T-cell (primary cell): ENCODE results near the gene DENND4A. TPM values are rescaled to one million over a fixed set of nuclear protein-coding genes. Genes with fewer than 3 reads are reported as not detected.
"Not testable (repeated sequence)": the region's sequence is repeated elsewhere in the genome, so short reads cannot be mapped to it uniquely, and the experiment has no call there.

Experiments
- ATAC-seq, 4 experiments: fragments of 200-7000 bp in 3 of 4; fragments of 150-1000 bp in 1 of 4; cut with Tn5 transposase; replicated peaks in 1 of 4; 1 replicate in 3 of 4; 2 replicates in 1 of 4; pipeline ENCODE4 v1.10.0; 2021; ENCODE audit warnings: moderate library complexity in 3 of 4, mild to moderate bottlenecking in 2 of 4, moderate number of reproducible peaks in 1 of 4
- CTCF ChIA-PET, 2 donors: fragments of 300-600 bp; sonication (Branson Sonifier 250); formaldehyde crosslinking; loops; one replicate each; lab custom pipeline; 2022; ENCODE audit warnings: antibody characterized with exemption in 2 of 2; lab: Charles Lee
- POLR2A ChIA-PET, 2 donors: fragments of 300-600 bp; sonication (Branson Sonifier 250); formaldehyde crosslinking; loops; one replicate each; lab custom pipeline; 2022; ENCODE audit warnings: antibody characterized with exemption in 2 of 2; lab: Charles Lee
- DNase-seq, 35 experiments: peaks; one replicate each; pipeline versions ENCODE4 v3.0.0 to v3.0.0-alpha.2; 2013 to 2023
- H3K27ac ChIP-seq: one replicate; pipeline ENCODE4 v1.5.1; 2013; ENCODE audit warnings: low read length
- H3K27me3 ChIP-seq, 2 experiments: replicated peaks in 1 of 2; 1 replicate in 1 of 2; 2 replicates in 1 of 2; pipeline versions ENCODE4 v1.6.1 to v1.7.0; 2013; ENCODE audit warnings: low read length in 1 of 2, mixed read lengths in 1 of 2; ENCODE audit not compliant: control insufficient read depth in 2 of 2, insufficient read depth in 2 of 2; ENCODE audit errors: extremely low read depth in 1 of 2
- H3K36me3 ChIP-seq, 2 donors: 1 replicate in 1 of 2; 2 replicates in 1 of 2; pipeline versions ENCODE4 v1.6.1 to v1.7.0; 2013; ENCODE audit warnings: low read length in 1 of 2; ENCODE audit not compliant: control insufficient read depth in 2 of 2, insufficient read depth in 1 of 2; ENCODE audit errors: extremely low read depth in 1 of 2
- H3K4me1 ChIP-seq, 2 experiments: 1 replicate in 1 of 2; 2 replicates in 1 of 2; pipeline versions ENCODE4 v1.6.1 to v1.7.0; 2013; ENCODE audit warnings: low read length in 2 of 2, mixed read lengths in 1 of 2; ENCODE audit not compliant: insufficient read depth in 2 of 2, control insufficient read depth in 1 of 2; ENCODE audit errors: extremely low read depth in 1 of 2
- H3K4me3 ChIP-seq, 2 donors: 1 replicate in 1 of 2; 2 replicates in 1 of 2; pipeline versions ENCODE4 v1.5.1 to v1.7.0; 2013; ENCODE audit warnings: mild to moderate bottlenecking in 2 of 2, low read length in 1 of 2, moderate library complexity in 1 of 2; ENCODE audit not compliant: control insufficient read depth in 1 of 2; ENCODE audit errors: extremely low read depth in 1 of 2
- H3K9me3 ChIP-seq: 2 replicates; pipeline ENCODE4 v1.7.0; 2013
- H3K27ac Mint-ChIP-seq, 2 donors: one replicate each; pipeline ENCODE4 v1.8.0; 2020 to 2021; ENCODE audit warnings: mild to moderate bottlenecking in 2 of 2, mixed read lengths in 2 of 2
- H3K27me3 Mint-ChIP-seq, 2 donors: one replicate each; pipeline ENCODE4 v1.8.0; 2021 to 2022; ENCODE audit warnings: mixed read lengths in 2 of 2
- H3K36me3 Mint-ChIP-seq: one replicate; pipeline ENCODE4 v1.8.0; 2021; ENCODE audit warnings: mixed read lengths
- H3K4me1 Mint-ChIP-seq, 3 donors: one replicate each; pipeline ENCODE4 v1.8.0; 2020 to 2022; ENCODE audit warnings: mixed read lengths in 3 of 3, mild to moderate bottlenecking in 1 of 3
- H3K4me3 Mint-ChIP-seq, 3 donors: one replicate each; pipeline ENCODE4 v1.8.0; 2020 to 2022; ENCODE audit warnings: mild to moderate bottlenecking in 3 of 3, mixed read lengths in 3 of 3, moderate library complexity in 3 of 3
- H3K9me3 Mint-ChIP-seq, 3 donors: one replicate each; pipeline ENCODE4 v1.8.0; 2020 to 2022; ENCODE audit warnings: mixed read lengths in 3 of 3
- WGBS: methylation state at CpG from one replicate; pipeline ENCODE4 v1.1.5; 2013; ENCODE audit warnings: missing lambda C conversion rate; ENCODE audit not compliant: insufficient coverage; 5-methylcytosine and 5-hydroxymethylcytosine counted together
- total RNA-seq, 35 experiments: library from RNA in 6 of 35; stranded (reverse) in 6 of 35; fragments of 120-200 nt in 1 of 35; gene quantifications; one replicate each; pipeline versions ENCODE4 v1.2.1 to v1.2.4 and lab custom pipeline; 2013 to 2026

DENND4A gene
- total RNA-seq, 5 donors from 2014 or later (not counting 1 experiment from before 2014, with no cell fraction given): 49.7 to 76.3 (median 57.1) TPM

GRCh38 chr15:65822316-65822715 lies 30.2 kb upstream of the DENND4A start:
- Histone ChIP-seq H3K9me3 (no peaks in the 10 kb centered on the region), H3K36me3 (no peaks in the 10 kb centered on the region), H3K27me3 (no peaks in the 10 kb centered on the region), H3K4me3 (no peak overlapping the region), H3K27ac (no peak overlapping the region), H3K4me1 (peaks cover 28 to 57% of the 10 kb centered on the region in 2 experiments)
- Mint-ChIP-seq H3K4me1 (peaks cover 67 to 72% (median 69%) of the 10 kb centered on the region in 3 donors), H3K4me3 (no peak overlapping the region), H3K9me3 (no peaks in the 10 kb centered on the region), H3K27ac (peak overlapping the region; percentile 61 to 70), H3K36me3 (no peaks in the 10 kb centered on the region), H3K27me3 (no peaks in the 10 kb centered on the region)
- ATAC-seq (no peak), DNase-seq (no peak)
- ChIA-PET CTCF (interaction anchor here in 1 of 2 donors (0.6 to 0.7 kb wide), 2 partner anchors 28 to 121 kb away, joined by 3 to 5 read pairs; no protein-coding TSS in a partner anchor), POLR2A (interaction anchor here (0.6 to 0.9 kb wide), 4 partner anchors 23 to 1257 kb away, joined by 3 to 7 read pairs (median 4); no protein-coding TSS in a partner anchor)
- whole genome bisulfite sequencing: 100% methylated on average over 2 of the region's 3 CpGs

DNA sequence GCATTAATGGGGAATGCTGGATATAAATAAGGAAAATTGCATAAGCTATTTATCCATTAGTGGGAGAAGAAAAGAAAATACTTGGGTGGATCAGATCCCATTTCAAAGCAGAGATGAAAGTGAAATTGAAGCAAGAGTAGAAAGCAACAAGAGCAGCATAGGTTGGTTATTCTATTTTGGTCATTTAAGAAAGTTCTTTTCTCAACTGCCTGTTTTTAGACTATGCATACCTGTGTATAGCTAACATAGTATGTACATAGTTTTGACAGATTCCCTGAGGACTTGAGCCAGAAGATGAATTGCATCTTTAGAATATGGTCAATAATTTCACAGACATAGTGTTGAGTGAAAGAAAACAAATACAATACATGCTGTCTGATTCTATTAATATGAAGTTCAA lies 29.0 kb upstream of the DENND4A start:
- H3K36me3 ChIP-seq: no peaks in the 10 kb centered on the region
- no peaks in the 10 kb centered on the region for H3K9me3 Mint-ChIP-seq
- H3K27me3 ChIP-seq: no peaks in the 10 kb centered on the region
- CTCF ChIA-PET: interaction anchor here in 1 of 2 donors (1.4 to 3.5 kb wide), 3 partner anchors 8 to 48 kb away, joined by 5 to 34 read pairs (median 16); partner anchors contain the start of genes DENND4A and RAB11A
- POLR2A ChIA-PET: interaction anchor here in 1 of 2 donors (0.5 to 0.9 kb wide), 4 partner anchors 10 to 516 kb away, joined by 3 to 5 read pairs (median 3); no protein-coding TSS in a partner anchor
- peaks cover 28 to 57% of the 10 kb centered on the region in 2 experiments for H3K4me1 ChIP-seq
- peak overlapping the region; percentile 96 to 97 for H3K27ac Mint-ChIP-seq
- H3K36me3 Mint-ChIP-seq: no peaks in the 10 kb centered on the region
- peaks cover 65 to 72% (median 66%) of the 10 kb centered on the region in 3 donors for H3K4me1 Mint-ChIP-seq
- ATAC-seq (no peak), DNase-seq (no peak)
- peak overlapping the region; percentile 94 for H3K27ac ChIP-seq
- no peak overlapping the region for H3K4me3 ChIP-seq
- H3K9me3 ChIP-seq: no peaks in the 10 kb centered on the region
- no peaks in the 10 kb centered on the region for H3K27me3 Mint-ChIP-seq
- peak overlapping the region in 1 of 3 donors; percentile 79 for H3K4me3 Mint-ChIP-seq

DNA sequence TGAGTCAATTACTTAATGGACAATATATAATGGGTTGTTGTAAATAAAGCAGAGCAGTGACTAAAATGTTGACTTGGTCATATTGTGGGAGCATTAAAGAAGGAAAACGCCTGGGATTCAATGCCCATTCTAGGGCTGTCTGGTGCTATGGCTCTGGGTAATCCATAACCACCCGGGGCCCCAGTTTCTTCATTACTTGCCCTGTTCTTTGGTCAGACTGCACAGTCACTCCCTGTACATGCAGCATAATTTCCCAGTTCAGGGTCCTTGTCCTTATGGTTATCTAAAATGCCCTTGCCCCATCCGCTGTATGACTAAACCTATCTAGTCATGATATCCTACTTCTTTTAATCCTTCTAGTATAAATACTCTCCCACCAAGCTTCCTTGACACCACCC lies 27.5 kb upstream of the DENND4A start:
- ATAC-seq: peak in 1 of 4 experiments; percentile 7
- no peaks in the 10 kb centered on the region for H3K27me3 Mint-ChIP-seq
- no peaks in the 10 kb centered on the region for H3K27me3 ChIP-seq
- H3K27ac Mint-ChIP-seq: peak overlapping the region; percentile 96 to 97
- WGBS: 88% methylated on average over 3 of the region's 3 CpGs
- H3K4me1 Mint-ChIP-seq: peaks cover 63 to 67% (median 66%) of the 10 kb centered on the region in 3 donors
- DNase-seq: peak in 2 of 35 experiments; percentile 10 to 14
- peaks cover 26 to 57% of the 10 kb centered on the region in 2 experiments for H3K4me1 ChIP-seq
- H3K9me3 ChIP-seq: no peaks in the 10 kb centered on the region
- ChIA-PET POLR2A (interaction anchor here (0.5 to 3.3 kb wide), 6 partner anchors 9 to 598 kb away, joined by 3 to 98 read pairs (median 8); partner anchors contain the start of genes DENND4A (in 2 of the 2) and RAB11A (in 1 of the 2)), CTCF (interaction anchor here (0.5 to 3.5 kb wide), 9 partner anchors 8 to 50 kb away, joined by 3 to 34 read pairs (median 8); partner anchors contain the start of genes DENND4A (in 1 of the 2) and RAB11A (in 1 of the 2))
- peak overlapping the region; percentile 94 for H3K27ac ChIP-seq
- no peaks in the 10 kb centered on the region for H3K36me3 Mint-ChIP-seq
- no peak overlapping the region for H3K4me3 ChIP-seq
- no peaks in the 10 kb centered on the region for H3K9me3 Mint-ChIP-seq
- H3K4me3 Mint-ChIP-seq: peak overlapping the region in 2 of 3 donors; percentile 17 to 79
- H3K36me3 ChIP-seq: no peaks in the 10 kb centered on the region

DNA sequence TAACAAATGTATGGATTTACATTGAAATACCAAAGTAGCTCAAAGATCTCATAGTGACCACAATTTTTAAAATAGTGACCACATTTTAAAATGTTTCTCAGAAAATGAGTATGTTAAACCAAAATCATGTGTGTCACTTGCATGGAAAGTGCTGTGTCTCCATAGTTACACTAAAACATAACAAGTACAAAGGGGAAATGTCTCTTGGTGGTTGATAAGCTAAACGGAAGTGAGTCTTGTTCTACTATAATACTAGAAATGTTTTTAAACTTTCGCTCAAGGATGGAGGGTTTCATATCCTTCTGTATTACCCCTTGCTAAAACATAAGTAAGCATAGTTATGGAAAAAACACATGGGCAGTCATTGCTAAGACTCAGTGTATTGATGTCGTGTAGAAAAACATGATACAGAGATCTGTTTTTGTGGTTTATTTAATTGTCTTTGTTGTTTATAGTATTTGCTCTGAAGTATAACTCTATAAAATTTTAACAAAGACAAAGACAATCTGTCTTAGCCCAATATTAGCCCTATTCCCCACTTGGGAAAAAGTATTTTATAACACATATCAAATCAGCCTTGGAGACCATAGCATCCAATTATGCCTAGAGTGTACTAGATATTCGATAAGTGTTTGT lies 27.0 kb upstream of the DENND4A start:
- peaks cover 26 to 52% of the 10 kb centered on the region in 2 experiments for H3K4me1 ChIP-seq
- no peaks in the 10 kb centered on the region for H3K9me3 ChIP-seq
- peaks cover 58 to 64% (median 61%) of the 10 kb centered on the region in 3 donors for H3K4me1 Mint-ChIP-seq
- 100% methylated on average over 1 of the region's 4 CpGs for WGBS
- no peaks in the 10 kb centered on the region for H3K36me3 Mint-ChIP-seq
- H3K27me3 ChIP-seq: no peaks in the 10 kb centered on the region
- ChIA-PET POLR2A (interaction anchor here (0.6 to 3.3 kb wide), 18 partner anchors 8 to 598 kb away, joined by 3 to 98 read pairs (median 4); partner anchors contain the start of genes DENND4A (in 2 of the 2) and RAB11A (in 1 of the 2)), CTCF (interaction anchor here in 1 of 2 donors (0.6 to 3.5 kb wide), 12 partner anchors 10 to 50 kb away, joined by 3 to 34 read pairs (median 8); partner anchors contain the start of genes DENND4A and RAB11A)
- H3K27ac ChIP-seq: peak overlapping the region; percentile 94
- H3K4me3 ChIP-seq: no peak overlapping the region
- H3K4me3 Mint-ChIP-seq: peak overlapping the region; percentile 62 to 79 (median 63)
- no peaks in the 10 kb centered on the region for H3K27me3 Mint-ChIP-seq
- H3K9me3 Mint-ChIP-seq: no peaks in the 10 kb centered on the region
- ATAC-seq (peak; percentile 90 to 95 (median 92)), DNase-seq (peak in 5 of 35 experiments; percentile 21 to 89 (median 36))
- no peaks in the 10 kb centered on the region for H3K36me3 ChIP-seq
- H3K27ac Mint-ChIP-seq: peak overlapping the region; percentile 96 to 97

- ATAC-seq: no peak
- Histone ChIP-seq H3K27ac (no peak overlapping the region), H3K27me3 (no peaks in the 10 kb centered on the region), H3K4me1 (peaks cover 25 to 33% of the 10 kb centered on the region in 2 experiments), H3K4me3 (no peak overlapping the region), H3K36me3 (no peaks in the 10 kb centered on the region), H3K9me3 (no peaks in the 10 kb centered on the region)
- H3K27me3 Mint-ChIP-seq: no peaks in the 10 kb centered on the region
- ChIA-PET CTCF (interaction anchor here in 1 of 2 donors (0.6 kb wide), 2 partner anchors 27 to 44 kb away, joined by 3 to 4 read pairs; no protein-coding TSS in a partner anchor), POLR2A (interaction anchor here (0.6 to 1.1 kb wide), 7 partner anchors 12 to 68 kb away, joined by 3 to 11 read pairs (median 8); no protein-coding TSS in a partner anchor)
- H3K27ac Mint-ChIP-seq: peak overlapping the region; percentile 2 to 13
- no peak overlapping the region for H3K4me3 Mint-ChIP-seq
- H3K9me3 Mint-ChIP-seq: peaks cover 3 to 4% (median 4%) of the 10 kb centered on the region in 3 donors
- no peak for DNase-seq
- peaks cover 44 to 54% (median 48%) of the 10 kb centered on the region in 3 donors for H3K4me1 Mint-ChIP-seq
- H3K36me3 Mint-ChIP-seq: peaks cover 4% of the 10 kb centered on the region
- 89% methylated on average over 3 of the region's 3 CpGs for WGBS
These were observed 24.3 kb upstream of the DENND4A start for GRCh38 chr15:65816441-65816840.

DNA sequence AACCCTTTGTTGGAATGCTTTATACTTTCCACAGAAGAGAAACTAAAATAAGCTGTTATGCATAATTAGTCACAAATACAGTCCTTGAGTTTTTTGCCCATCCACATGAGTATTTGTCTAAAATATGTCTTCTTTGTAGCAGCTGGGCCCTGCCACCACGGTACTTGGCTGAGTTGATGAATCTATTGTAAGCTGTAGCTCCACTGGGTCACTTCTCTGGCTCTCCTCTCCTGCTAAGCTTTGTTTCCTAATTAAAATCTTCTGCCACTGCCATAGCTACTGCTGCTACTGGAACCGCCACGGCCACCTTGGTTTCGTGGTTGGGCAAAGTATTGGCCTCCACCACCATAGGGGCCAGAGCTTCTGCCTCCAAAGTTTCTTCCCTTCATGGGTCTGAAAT lies 23.9 kb upstream of the DENND4A start:
- peaks cover 22 to 33% of the 10 kb centered on the region in 2 experiments for H3K4me1 ChIP-seq
- DNase-seq, H3K27ac ChIP-seq, H3K27me3 Mint-ChIP-seq, H3K36me3 ChIP-seq, ATAC-seq, H3K4me3 Mint-ChIP-seq, H3K36me3 Mint-ChIP-seq, H3K4me3 ChIP-seq, H3K27me3 ChIP-seq, H3K9me3 ChIP-seq, H3K9me3 Mint-ChIP-seq: not testable (repeated sequence)
- POLR2A ChIA-PET: interaction anchor here (0.6 to 1.1 kb wide), 8 partner anchors 11 to 67 kb away, joined by 3 to 11 read pairs (median 8); no protein-coding TSS in a partner anchor
- peak overlapping the region in 1 of 2 donors; percentile 13 for H3K27ac Mint-ChIP-seq
- CTCF ChIA-PET: interaction anchor here in 1 of 2 donors (0.6 kb wide), 2 partner anchors 26 to 44 kb away, joined by 3 to 4 read pairs; no protein-coding TSS in a partner anchor
- peaks cover 40 to 49% (median 44%) of the 10 kb centered on the region in 3 donors for H3K4me1 Mint-ChIP-seq
- WGBS: 87% methylated on average over 3 of the region's 4 CpGs
